Thymus (tissue), 11 donors: ENCODE measurements around the gene RNF157. TPM values are rescaled to one million over a fixed set of nuclear protein-coding genes. Genes with fewer than 3 reads are reported as not detected.
"Not testable (repeated sequence)": the region's sequence is repeated elsewhere in the genome, so short reads cannot be mapped to it uniquely, and the experiment has no call there.

Experiments
- DNase-seq, 9 donors: peaks; one replicate each; pipeline ENCODE4 v3.0.0-alpha.2; 2013; ENCODE audit warnings: low spot score in 9 of 9, low read depth in 6 of 9, missing footprints in 1 of 9
- H3K27ac ChIP-seq, 2 donors: one replicate each; pipeline ENCODE4 v1.5.1; 2013; ENCODE audit warnings: control low read depth in 1 of 2, low read depth in 1 of 2, low read length in 1 of 2, mild to moderate bottlenecking in 1 of 2, moderate library complexity in 1 of 2
- H3K27me3 ChIP-seq, 2 donors: one replicate each; pipeline ENCODE4 v1.5.1; 2013; ENCODE audit warnings: low read length in 1 of 2; ENCODE audit not compliant: control insufficient read depth in 2 of 2, insufficient read depth in 1 of 2
- H3K36me3 ChIP-seq, 2 donors: one replicate each; pipeline ENCODE4 v1.5.1; 2013; ENCODE audit warnings: low read length in 1 of 2, mild to moderate bottlenecking in 1 of 2, moderate library complexity in 1 of 2; ENCODE audit not compliant: control insufficient read depth in 2 of 2, insufficient read depth in 2 of 2
- H3K4me1 ChIP-seq, 2 donors: one replicate each; pipeline ENCODE4 v1.5.1; 2013; ENCODE audit warnings: low read length in 2 of 2; ENCODE audit not compliant: control insufficient read depth in 2 of 2, insufficient read depth in 2 of 2
- H3K4me3 ChIP-seq, 2 donors: one replicate each; pipeline ENCODE4 v1.5.1; 2013; ENCODE audit warnings: low read length in 2 of 2, control low read depth in 1 of 2, mild to moderate bottlenecking in 1 of 2
- H3K9me3 ChIP-seq, 2 donors: one replicate each; pipeline ENCODE4 v1.5.1; 2013; ENCODE audit warnings: low read length in 1 of 2, mild to moderate bottlenecking in 1 of 2; ENCODE audit not compliant: control insufficient read depth in 2 of 2, insufficient read depth in 1 of 2
- WGBS: extraction: QIAGEN DNeasy Blood & Tissue Kit; methylation state at CpG from one replicate; pipeline ENCODE4 v1.1.7; 2013; 5-methylcytosine and 5-hydroxymethylcytosine counted together
- polyA plus RNA-seq: library from polyadenylated mRNA; stranded (reverse); fragments of 200-250 nt; gene quantifications from one replicate; pipeline ENCODE4 v1.2.3, GENCODE V29; 2013
- total RNA-seq: library from RNA; stranded (reverse); fragments of 120-200 nt; gene quantifications from one replicate; pipeline ENCODE4 v1.2.4, GENCODE V29; 2013
- donor health status: healthy.

The RNF157 gene
- total and polyA plus RNA-seq, 2 donors = 0.61 to 1.6 TPM

DNA sequence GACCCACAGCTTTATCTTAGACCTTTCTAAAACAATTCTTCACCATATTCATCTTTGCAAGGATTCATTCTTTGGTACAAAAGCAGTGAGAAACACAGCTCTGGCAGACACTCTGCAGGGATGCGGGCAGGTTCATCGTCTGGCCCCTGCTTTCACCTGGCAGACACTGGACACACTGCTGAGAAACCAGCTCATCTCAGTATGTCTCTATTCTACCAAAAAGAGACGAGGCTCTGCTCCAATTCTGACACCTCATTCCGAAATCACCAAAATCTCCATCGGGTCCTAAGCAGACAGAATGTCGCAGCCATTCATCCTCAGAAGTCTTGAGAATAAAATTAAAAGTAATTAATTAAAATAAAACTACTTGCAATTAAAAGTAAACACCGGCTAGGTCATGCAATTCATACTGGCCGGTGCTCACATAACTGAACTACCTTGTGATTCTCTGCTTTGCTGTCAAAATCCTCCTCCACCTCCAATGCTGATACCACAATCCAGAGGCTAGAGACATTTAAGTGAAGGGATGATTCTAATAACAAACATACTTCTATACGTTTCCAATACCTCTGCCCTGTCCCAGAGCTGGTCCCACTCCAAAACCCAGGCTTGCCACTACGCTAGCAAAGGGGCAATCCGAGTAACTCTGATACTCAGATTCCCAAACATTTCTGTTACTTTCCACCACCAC, 1.3 kb downstream of the RNF157 start:
- H3K27me3 ChIP-seq = peaks cover 42 to 63% of the 10 kb centered on the region in 2 donors
- 86% methylated on average over 11 of the region's 11 CpGs for WGBS
- H3K9me3 ChIP-seq = peaks cover 0 to 5% of the 10 kb centered on the region in 2 donors
- H3K27ac ChIP-seq = no peak overlapping the region
- no peak overlapping the region for H3K4me3 ChIP-seq
- peaks cover 6 to 11% of the 10 kb centered on the region in 2 donors for H3K4me1 ChIP-seq
- DNase-seq = no peak
- no peaks in the 10 kb centered on the region for H3K36me3 ChIP-seq

DNA sequence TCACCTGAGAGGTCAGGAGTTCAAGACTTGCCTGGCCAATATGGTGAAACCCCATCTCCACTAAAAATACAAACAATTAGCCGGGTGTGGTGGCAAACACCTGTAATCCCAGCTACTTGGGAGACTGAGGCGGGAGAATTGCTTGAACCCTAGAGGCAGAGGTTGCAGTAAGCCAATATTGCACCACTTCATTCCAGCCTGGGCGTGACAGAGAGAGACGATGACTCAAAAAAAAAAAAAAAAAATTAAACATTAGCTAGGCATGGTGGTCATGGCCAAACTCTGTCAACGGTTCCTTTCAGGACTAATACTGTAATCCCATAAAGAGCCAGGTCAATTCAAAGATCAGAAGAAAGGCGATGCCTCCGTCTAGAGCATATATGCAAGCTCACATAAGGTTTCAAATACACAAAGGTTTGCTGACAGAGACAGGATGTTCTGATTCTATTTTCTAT, 2.4 kb downstream of the RNF157 start:
- DNase-seq = no peak
- H3K36me3 ChIP-seq = no peaks in the 10 kb centered on the region
- H3K4me1 ChIP-seq = peaks cover 5 to 11% of the 10 kb centered on the region in 2 donors
- WGBS = 95% methylated on average over 7 of the region's 7 CpGs
- H3K27me3 ChIP-seq = peaks cover 42 to 52% of the 10 kb centered on the region in 2 donors
- H3K9me3 ChIP-seq = peaks cover 0 to 5% of the 10 kb centered on the region in 2 donors
- H3K27ac ChIP-seq = no peak overlapping the region
- H3K4me3 ChIP-seq = no peak overlapping the region

DNA sequence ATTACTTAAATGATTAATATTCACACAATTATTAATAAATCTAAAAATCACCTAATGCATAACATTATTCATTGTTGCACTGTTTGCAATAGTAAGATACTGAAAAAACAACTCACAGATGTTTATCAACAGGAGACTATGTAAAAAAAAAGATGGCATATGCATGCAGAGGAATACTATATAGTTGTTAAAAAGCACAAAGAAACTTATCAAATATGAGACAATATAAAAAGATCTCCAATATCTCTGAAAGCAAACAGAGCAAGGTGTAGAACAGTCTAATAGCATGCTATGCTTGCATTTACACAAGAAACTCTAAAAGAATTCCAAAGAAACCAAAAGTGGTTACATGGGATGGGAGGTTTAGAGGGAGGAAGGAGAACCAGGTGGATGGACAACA, 3.7 kb downstream of the RNF157 start:
- no peak for DNase-seq
- Histone ChIP-seq H3K4me1 (peaks cover 5 to 11% of the 10 kb centered on the region in 2 donors), H3K27me3 (peaks cover 35 to 39% of the 10 kb centered on the region in 2 donors), H3K9me3 (peaks cover 0 to 5% of the 10 kb centered on the region in 2 donors), H3K4me3 (no peak overlapping the region), H3K27ac (no peak overlapping the region), H3K36me3 (no peaks in the 10 kb centered on the region)

GRCh38 chr17:76235883-76236282, 4.4 kb downstream of the RNF157 start:
- Histone ChIP-seq H3K4me1 (peaks cover 2 to 7% of the 10 kb centered on the region in 2 donors), H3K27ac (no peak overlapping the region), H3K9me3 (peaks cover 0 to 3% of the 10 kb centered on the region in 2 donors), H3K36me3 (no peaks in the 10 kb centered on the region), H3K4me3 (no peak overlapping the region), H3K27me3 (peaks cover 29 to 32% of the 10 kb centered on the region in 2 donors)
- no peak for DNase-seq
- WGBS = 98% methylated on average over 2 of the region's 2 CpGs

- peaks cover 17 to 23% of the 10 kb centered on the region in 2 donors for H3K27me3 ChIP-seq
- H3K4me3 ChIP-seq = no peak overlapping the region
- WGBS = 77% methylated on average over 5 of the region's 5 CpGs
- no peak for DNase-seq
- no peaks in the 10 kb centered on the region for H3K9me3 ChIP-seq
- H3K36me3 ChIP-seq = no peaks in the 10 kb centered on the region
- no peaks in the 10 kb centered on the region for H3K4me1 ChIP-seq
- H3K27ac ChIP-seq = no peak overlapping the region
Observed at GRCh38 chr17:76234354-76234679, 6.0 kb downstream of the RNF157 start.

DNA sequence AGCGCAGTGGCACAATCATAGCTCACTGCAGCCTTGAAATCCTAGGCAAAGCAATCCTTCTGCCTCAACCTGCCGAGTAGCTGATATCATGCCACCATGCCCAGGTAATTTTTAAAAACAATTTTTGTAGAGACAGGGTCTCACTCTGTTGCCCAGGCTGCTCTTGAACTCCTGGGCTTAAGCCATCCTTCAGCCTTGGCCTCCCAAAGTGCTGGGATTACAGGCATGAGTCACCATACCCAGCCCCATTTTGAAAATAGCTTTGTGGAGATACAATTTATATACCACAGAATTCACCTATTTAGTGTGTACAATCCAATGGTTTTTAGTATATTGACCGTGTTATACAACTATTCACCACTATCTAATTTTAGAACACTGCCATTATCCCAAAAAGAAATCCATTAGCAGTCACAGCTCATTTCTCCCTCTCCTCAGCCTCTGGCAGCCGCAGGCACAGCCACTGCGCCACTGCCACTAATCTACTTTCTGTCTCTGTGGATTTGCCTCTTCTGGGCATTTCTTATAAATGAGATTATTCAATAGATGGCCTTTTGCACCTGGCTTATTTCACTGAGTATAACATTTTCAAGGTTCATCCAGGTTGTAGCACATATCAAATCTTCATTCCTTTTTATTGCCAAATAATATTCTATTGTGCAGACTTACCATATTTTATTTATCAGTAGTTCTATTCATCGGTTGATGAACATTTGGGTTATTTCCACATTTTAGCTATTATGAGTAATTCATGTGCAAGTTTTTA, 6.5 kb downstream of the RNF157 start:
- no peak overlapping the region for H3K27ac ChIP-seq
- no peak overlapping the region for H3K4me3 ChIP-seq
- H3K9me3 ChIP-seq = no peaks in the 10 kb centered on the region
- H3K4me1 ChIP-seq = no peaks in the 10 kb centered on the region
- no peaks in the 10 kb centered on the region for H3K36me3 ChIP-seq
- 98% methylated on average over 6 of the region's 6 CpGs for WGBS
- H3K27me3 ChIP-seq = peaks cover 11 to 18% of the 10 kb centered on the region in 2 donors
- no peak for DNase-seq

GRCh38 chr17:76232342-76232741, 8.0 kb downstream of the RNF157 start:
- no peak overlapping the region for H3K4me3 ChIP-seq
- H3K27me3 ChIP-seq = peaks cover 1 to 5% of the 10 kb centered on the region in 2 donors
- no peaks in the 10 kb centered on the region for H3K4me1 ChIP-seq
- H3K9me3 ChIP-seq = no peaks in the 10 kb centered on the region
- DNase-seq = no peak
- H3K36me3 ChIP-seq = no peaks in the 10 kb centered on the region
- H3K27ac ChIP-seq = no peak overlapping the region
- 98% methylated on average over 2 of the region's 2 CpGs for WGBS

GRCh38 chr17:76226749-76227148, 13.5 kb downstream of the RNF157 start:
- H3K9me3 ChIP-seq, H3K36me3 ChIP-seq, H3K4me3 ChIP-seq, H3K27ac ChIP-seq, H3K4me1 ChIP-seq, H3K27me3 ChIP-seq, DNase-seq: not testable (repeated sequence)
- WGBS = 96% methylated on average over 19 of the region's 19 CpGs

DNA sequence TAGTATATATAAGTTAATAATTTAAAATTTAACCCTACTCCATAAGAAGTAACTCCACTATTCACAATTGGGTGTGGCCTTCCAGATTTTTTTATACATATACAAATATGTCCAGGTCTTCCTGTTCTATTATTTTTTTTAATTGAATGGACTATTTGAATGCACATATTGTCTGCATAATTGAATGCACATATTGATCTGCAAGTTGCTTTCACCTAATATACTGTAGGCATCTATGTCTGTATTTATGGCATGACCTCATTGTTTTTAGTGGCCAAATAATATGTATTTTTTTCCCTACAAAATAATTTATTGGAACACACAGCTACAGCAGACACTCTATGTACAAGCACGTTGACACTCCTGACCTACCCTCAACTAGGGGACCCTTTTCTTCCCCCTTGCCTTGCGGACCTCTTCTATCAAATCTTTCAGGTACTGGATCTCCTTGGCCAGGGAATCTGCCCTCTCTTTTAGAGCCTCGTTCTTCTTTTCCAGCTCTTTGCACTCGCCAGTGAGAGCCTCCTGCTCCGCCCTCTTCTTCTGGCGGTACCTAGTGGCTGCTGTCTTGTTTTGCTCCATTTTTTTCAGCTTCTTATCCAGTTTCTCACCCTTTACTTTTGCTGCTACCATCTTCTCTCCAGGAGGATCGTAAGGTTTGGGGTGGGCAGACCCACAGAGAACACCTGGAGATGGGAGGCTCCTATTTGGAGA, 14.8 kb downstream of the RNF157 start:
- H3K36me3 ChIP-seq, H3K27ac ChIP-seq, H3K4me3 ChIP-seq, H3K27me3 ChIP-seq, H3K4me1 ChIP-seq, H3K9me3 ChIP-seq, DNase-seq: not testable (repeated sequence)
- 95% methylated on average over 7 of the region's 7 CpGs for WGBS
